ENCODE data around the gene ZNF142.
A peak's percentile ranks its signal among the peaks of the same experiment; 100 is the strongest.

The ZNF142 gene

DNA sequence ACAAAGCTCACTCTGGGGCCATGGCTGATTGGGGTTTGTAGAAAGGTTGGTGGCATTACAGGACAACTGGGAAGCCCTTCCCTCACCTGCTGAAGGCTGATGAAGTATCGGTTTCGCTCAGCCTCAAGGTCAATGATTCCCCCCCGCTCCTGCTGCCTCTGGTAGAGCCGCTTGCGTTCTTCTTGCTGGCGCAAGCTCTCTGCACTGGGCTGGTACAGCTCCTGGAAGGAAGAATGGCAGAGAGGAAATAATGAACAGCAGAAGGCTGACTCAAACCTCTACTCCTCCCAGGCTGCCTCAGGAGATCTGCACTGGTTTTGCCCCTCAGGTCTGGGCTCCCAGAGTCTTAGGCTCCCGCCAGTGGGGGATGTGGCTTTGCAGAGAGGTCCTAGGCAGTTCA, 5.2 kb upstream of the ZNF142 start:
- no peak for DNase-seq (ENCODE audit: extremely low spot score)
- CTCF ChIA-PET, result no interaction called here
- POLR2A ChIA-PET, result no interaction called here
- TF ChIP-seq TARDBP (IDR thresholded peaks at IDR 0.05), result no peak
- TF ChIP-seq L3MBTL2 (conservative IDR thresholded peaks at IDR 0.05), result no peak
- TF ChIP-seq LEF1 (IDR thresholded peaks at IDR 0.05; ENCODE audit: borderline replicate concordance), result no peak
- TF ChIP-seq FOXA1 (IDR thresholded peaks at IDR 0.05), result no peak
- TF ChIP-seq ARNT (IDR thresholded peaks at IDR 0.05), result no peak
- no peak for TF ChIP-seq NFRKB (IDR thresholded peaks at IDR 0.05)
- TF ChIP-seq FOXK2 (IDR thresholded peaks at IDR 0.05), result no peak
- no peak for TF ChIP-seq SP1 (IDR thresholded peaks at IDR 0.05)
- TF ChIP-seq PKNOX1 (IDR thresholded peaks at IDR 0.05), result no peak
- no peak for TF ChIP-seq SUZ12 (IDR thresholded peaks at IDR 0.05)
- no peak for TF ChIP-seq FOXM1 (IDR thresholded peaks at IDR 0.05; ENCODE audit: borderline replicate concordance)
- no peak for TF ChIP-seq HDGF (IDR thresholded peaks at IDR 0.05; ENCODE audit: borderline replicate concordance)
- TF ChIP-seq BHLHE40 (IDR thresholded peaks at IDR 0.05; ENCODE audit: borderline replicate concordance), result no peak
- TF ChIP-seq CTBP1 (IDR thresholded peaks at IDR 0.05; ENCODE audit: borderline replicate concordance), result no peak

- POLR2A ChIA-PET, result no interaction called here
- DNase-seq (ENCODE audit: extremely low spot score), result no peak
Observed at GRCh38 chr2:218663901-218664300, 4.5 kb upstream of the ZNF142 start.

DNA sequence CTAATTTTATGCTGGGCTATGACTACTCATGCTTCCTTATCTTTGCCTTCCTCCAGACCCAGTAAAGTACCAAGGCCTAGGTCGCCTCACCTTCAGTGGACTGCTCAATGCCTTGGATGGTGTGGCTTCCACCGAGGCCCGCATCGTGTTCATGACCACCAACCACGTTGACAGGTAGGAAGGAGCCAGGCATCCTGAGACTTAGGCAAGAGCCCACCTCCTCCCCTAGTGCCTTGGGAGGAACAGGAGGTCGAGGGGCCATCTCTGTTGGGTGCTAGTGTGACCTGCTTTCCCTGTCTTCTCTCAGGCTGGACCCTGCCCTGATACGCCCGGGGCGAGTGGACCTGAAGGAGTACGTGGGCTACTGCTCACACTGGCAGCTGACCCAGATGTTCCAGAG, 3.4 kb upstream of the ZNF142 start:
- CTCF ChIA-PET, result no interaction called here

More at GRCh38 chr2:218663901-218664300, 4.5 kb upstream of the ZNF142 start:
- no peak for TF ChIP-seq FOXM1 (IDR thresholded peaks at IDR 0.05; ENCODE audit: borderline replicate concordance)
- no peak for TF ChIP-seq ZNF384 (IDR thresholded peaks at IDR 0.05)
- TF ChIP-seq ARNT (IDR thresholded peaks at IDR 0.05), result no peak
- no peak for TF ChIP-seq CTBP1 (IDR thresholded peaks at IDR 0.05; ENCODE audit: borderline replicate concordance)
- TF ChIP-seq TARDBP (IDR thresholded peaks at IDR 0.05), result no peak
- CTCF ChIA-PET, result no interaction called here

GRCh38 chr2:218662377-218662776, 3.0 kb upstream of the ZNF142 start:
- POLR2A ChIA-PET, result interaction anchor here (1.3 kb wide), 1 partner anchor 7 kb away, joined by 3 read pairs; no protein-coding TSS in a partner anchor
- CTCF ChIA-PET, result no interaction called here

More for the DNA sequence above, 3.4 kb upstream of the ZNF142 start:
- DNase-seq (ENCODE audit: extremely low spot score), result no peak
- POLR2A ChIA-PET, result interaction anchor here (1.0 kb wide), 1 partner anchor 9 kb away, joined by 5 read pairs; the partner anchor contains the start of genes RNF25 and STK36
- no peak for TF ChIP-seq BHLHE40 (IDR thresholded peaks at IDR 0.05; ENCODE audit: borderline replicate concordance)
- no peak for TF ChIP-seq PKNOX1 (IDR thresholded peaks at IDR 0.05)
- TF ChIP-seq TARDBP (IDR thresholded peaks at IDR 0.05), result no peak
- no peak for TF ChIP-seq FOXK2 (IDR thresholded peaks at IDR 0.05)
- no peak for TF ChIP-seq HDGF (IDR thresholded peaks at IDR 0.05; ENCODE audit: borderline replicate concordance)
- no peak for TF ChIP-seq ARNT (IDR thresholded peaks at IDR 0.05)
- TF ChIP-seq CTBP1 (IDR thresholded peaks at IDR 0.05; ENCODE audit: borderline replicate concordance), result no peak
- no peak for TF ChIP-seq ZNF384 (IDR thresholded peaks at IDR 0.05)
- no peak for TF ChIP-seq L3MBTL2 (conservative IDR thresholded peaks at IDR 0.05)
- TF ChIP-seq ELF4 (IDR thresholded peaks at IDR 0.05), result no peak
- no peak for TF ChIP-seq SP1 (IDR thresholded peaks at IDR 0.05)
- TF ChIP-seq NFRKB (IDR thresholded peaks at IDR 0.05), result no peak
- TF ChIP-seq SUZ12 (IDR thresholded peaks at IDR 0.05), result no peak
- TF ChIP-seq FOXM1 (IDR thresholded peaks at IDR 0.05; ENCODE audit: borderline replicate concordance), result no peak
- no peak for TF ChIP-seq LEF1 (IDR thresholded peaks at IDR 0.05; ENCODE audit: borderline replicate concordance)

GRCh38 chr2:218659988-218660358, 550 bp upstream of the ZNF142 start:
- CTCF ChIA-PET, result interaction anchor here (0.9 to 2.0 kb wide), 7 partner anchors 12 to 327 kb away, joined by 4 to 7 read pairs (median 4); partner anchors contain the start of genes RNF25, STK36 and TTLL4
- POLR2A ChIA-PET, result interaction anchor here (0.8 to 2.8 kb wide), 10 partner anchors 9 to 387 kb away, joined by 3 to 39 read pairs (median 4); partner anchors contain the start of genes RNF25 and STK36
- TF ChIP-seq LEF1 (IDR thresholded peaks at IDR 0.05; ENCODE audit: borderline replicate concordance), result no peak
- no peak for TF ChIP-seq NFRKB (IDR thresholded peaks at IDR 0.05)
- TF ChIP-seq SUZ12 (IDR thresholded peaks at IDR 0.05), result no peak
- no peak for DNase-seq (ENCODE audit: extremely low spot score)

More at GRCh38 chr2:218662377-218662776, 3.0 kb upstream of the ZNF142 start:
- TF ChIP-seq CTBP1 (IDR thresholded peaks at IDR 0.05; ENCODE audit: borderline replicate concordance), result no peak
- no peak for TF ChIP-seq ZNF384 (IDR thresholded peaks at IDR 0.05)
- no peak for TF ChIP-seq PKNOX1 (IDR thresholded peaks at IDR 0.05)
- no peak for TF ChIP-seq NFRKB (IDR thresholded peaks at IDR 0.05)
- TF ChIP-seq ELF4 (IDR thresholded peaks at IDR 0.05), result no peak
- TF ChIP-seq L3MBTL2 (conservative IDR thresholded peaks at IDR 0.05), result no peak
- no peak for TF ChIP-seq SUZ12 (IDR thresholded peaks at IDR 0.05)
- TF ChIP-seq FOXM1 (IDR thresholded peaks at IDR 0.05; ENCODE audit: borderline replicate concordance), result no peak
- no peak for TF ChIP-seq TARDBP (IDR thresholded peaks at IDR 0.05)
- no peak for TF ChIP-seq SP1 (IDR thresholded peaks at IDR 0.05)
- no peak for TF ChIP-seq FOXA1 (IDR thresholded peaks at IDR 0.05)
- TF ChIP-seq BHLHE40 (IDR thresholded peaks at IDR 0.05; ENCODE audit: borderline replicate concordance), result no peak
- DNase-seq (ENCODE audit: extremely low spot score), result no peak

DNA sequence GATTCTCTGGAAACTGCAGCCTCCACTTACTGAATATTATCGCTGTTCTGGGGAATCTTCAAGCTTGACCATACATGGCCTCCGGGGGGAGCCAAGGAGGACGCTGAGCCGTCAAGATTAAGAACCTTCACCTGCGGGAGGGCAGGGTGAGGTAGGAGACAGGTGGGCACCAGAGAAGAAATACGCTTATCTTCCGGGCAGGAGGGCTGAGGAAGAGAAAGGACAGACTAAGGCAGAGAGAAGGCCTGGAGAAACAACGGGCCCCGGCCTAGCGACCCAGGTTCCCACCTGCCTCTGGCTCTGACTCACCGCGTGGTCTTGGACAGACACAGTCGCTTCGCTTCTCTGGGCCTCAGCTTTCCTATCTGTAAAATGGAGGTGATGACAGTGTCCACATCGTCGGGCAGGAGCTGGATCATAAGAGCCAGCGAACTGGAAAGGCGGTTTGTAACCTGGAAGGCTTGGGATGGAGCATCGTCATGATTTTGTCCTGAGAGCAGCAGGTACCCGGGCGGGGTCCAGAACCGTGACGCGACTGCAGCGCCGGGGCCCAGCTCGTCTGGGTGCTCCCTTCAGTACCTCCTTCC, 659 bp downstream of the ZNF142 start:
- TF ChIP-seq CTBP1 (IDR thresholded peaks at IDR 0.05; ENCODE audit: borderline replicate concordance) (peak; percentile 24; the same call in 1 of the 2 replicates), ELF4 (IDR thresholded peaks at IDR 0.05) (no peak), L3MBTL2 (conservative IDR thresholded peaks at IDR 0.05) (peak; percentile 27)
- ChIA-PET POLR2A (interaction anchor here (1.0 to 2.8 kb wide), 11 partner anchors 10 to 372 kb away, joined by 3 to 39 read pairs (median 4); partner anchors contain the start of genes RNF25, STK36 and TTLL4), CTCF (interaction anchor here (0.7 to 2.0 kb wide), 12 partner anchors 13 to 328 kb away, joined by 3 to 7 read pairs (median 4); partner anchors contain the start of genes RNF25 and STK36)
- peak; percentile 61 for DNase-seq (ENCODE audit: extremely low spot score)
